Breast epithelium (tissue), 3 donors: ENCODE data around the gene CD164.

ENCODE experiments used
- POLR2AphosphoS5 ChIP-seq, 3 donors: sonication (generic); formaldehyde crosslinking; IDR thresholded peaks; one replicate each; pipeline ENCODE4 v1.6.1; 2017; ENCODE audit warnings: antibody characterized with exemption in 3 of 3
- TF ChIP-seq, protein P1 (sequence below), 3 donors: fragments of 450-650 bp; IDR thresholded peaks; one replicate each; pipeline ENCODE4 v1.5.1; 2016 to 2017; ENCODE audit warnings: antibody characterized with exemption in 3 of 3, mild to moderate bottlenecking in 3 of 3, moderate library complexity in 3 of 3

DNA sequence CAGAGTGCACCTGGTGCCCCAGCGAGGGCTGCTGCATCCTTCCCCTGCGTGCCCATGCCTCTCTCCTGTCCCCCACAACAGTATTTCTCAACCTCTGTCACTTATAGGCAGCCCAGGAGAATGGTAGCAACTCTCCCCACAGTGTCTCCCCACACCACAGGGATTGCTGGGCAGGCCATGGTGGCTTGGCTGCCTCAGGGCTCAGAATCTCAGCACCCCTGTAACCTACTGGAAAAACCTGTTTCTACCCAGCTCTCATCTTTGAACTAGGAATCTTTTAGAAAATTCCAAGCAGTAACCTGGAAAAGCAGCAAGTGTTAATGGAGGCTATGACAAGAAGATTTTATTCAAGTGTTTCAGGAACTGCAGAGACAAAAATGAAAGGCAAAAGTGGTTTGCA is 38.0 kb downstream of the CD164 start:
- TF ChIP-seq, protein P1, sequence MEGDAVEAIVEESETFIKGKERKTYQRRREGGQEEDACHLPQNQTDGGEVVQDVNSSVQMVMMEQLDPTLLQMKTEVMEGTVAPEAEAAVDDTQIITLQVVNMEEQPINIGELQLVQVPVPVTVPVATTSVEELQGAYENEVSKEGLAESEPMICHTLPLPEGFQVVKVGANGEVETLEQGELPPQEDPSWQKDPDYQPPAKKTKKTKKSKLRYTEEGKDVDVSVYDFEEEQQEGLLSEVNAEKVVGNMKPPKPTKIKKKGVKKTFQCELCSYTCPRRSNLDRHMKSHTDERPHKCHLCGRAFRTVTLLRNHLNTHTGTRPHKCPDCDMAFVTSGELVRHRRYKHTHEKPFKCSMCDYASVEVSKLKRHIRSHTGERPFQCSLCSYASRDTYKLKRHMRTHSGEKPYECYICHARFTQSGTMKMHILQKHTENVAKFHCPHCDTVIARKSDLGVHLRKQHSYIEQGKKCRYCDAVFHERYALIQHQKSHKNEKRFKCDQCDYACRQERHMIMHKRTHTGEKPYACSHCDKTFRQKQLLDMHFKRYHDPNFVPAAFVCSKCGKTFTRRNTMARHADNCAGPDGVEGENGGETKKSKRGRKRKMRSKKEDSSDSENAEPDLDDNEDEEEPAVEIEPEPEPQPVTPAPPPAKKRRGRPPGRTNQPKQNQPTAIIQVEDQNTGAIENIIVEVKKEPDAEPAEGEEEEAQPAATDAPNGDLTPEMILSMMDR (IDR thresholded peaks at IDR 0.05), result no peak
- no peak for TF ChIP-seq POLR2AphosphoS5 (IDR thresholded peaks at IDR 0.05)
